Fibroblast of the aortic adventitia (primary cell): ENCODE results near the gene INHBA. TPM values are rescaled to one million over a fixed set of nuclear protein-coding genes. Genes with fewer than 3 reads are reported as not detected.
A peak's percentile ranks its signal among the peaks of the same experiment; 100 is the strongest.

ENCODE experiments used
- DNase-seq: peaks from one replicate; pipeline ENCODE4 v3.0.0-alpha.2; 2010; ENCODE audit warnings: low read depth
- H3K4me3 ChIP-seq: 2 replicates; pipeline ENCODE4 v1.5.1; 2011; ENCODE audit warnings: low read depth, mild to moderate bottlenecking, control low read depth, low read length, moderate library complexity
- total RNA-seq: library from RNA; depleted of rRNA; stranded (reverse); fragments of >200 nt; gene quantifications from 2 replicates; pipeline ENCODE4 v1.2.3, GENCODE V29; 2012; ENCODE audit warnings: low replicate concordance
- TF ChIP-seq, protein P1 (sequence below): IDR thresholded peaks from 2 replicates; pipeline ENCODE4 v1.5.1; 2011; ENCODE audit warnings: mild to moderate bottlenecking, low read length, control low read depth, inconsistent platforms; ENCODE audit not compliant: insufficient read depth

The INHBA gene
- total RNA-seq, 1 donor = 20.0 TPM

- DNase-seq = no peak
- H3K4me3 ChIP-seq = no peak overlapping the region
- TF ChIP-seq, protein P1, sequence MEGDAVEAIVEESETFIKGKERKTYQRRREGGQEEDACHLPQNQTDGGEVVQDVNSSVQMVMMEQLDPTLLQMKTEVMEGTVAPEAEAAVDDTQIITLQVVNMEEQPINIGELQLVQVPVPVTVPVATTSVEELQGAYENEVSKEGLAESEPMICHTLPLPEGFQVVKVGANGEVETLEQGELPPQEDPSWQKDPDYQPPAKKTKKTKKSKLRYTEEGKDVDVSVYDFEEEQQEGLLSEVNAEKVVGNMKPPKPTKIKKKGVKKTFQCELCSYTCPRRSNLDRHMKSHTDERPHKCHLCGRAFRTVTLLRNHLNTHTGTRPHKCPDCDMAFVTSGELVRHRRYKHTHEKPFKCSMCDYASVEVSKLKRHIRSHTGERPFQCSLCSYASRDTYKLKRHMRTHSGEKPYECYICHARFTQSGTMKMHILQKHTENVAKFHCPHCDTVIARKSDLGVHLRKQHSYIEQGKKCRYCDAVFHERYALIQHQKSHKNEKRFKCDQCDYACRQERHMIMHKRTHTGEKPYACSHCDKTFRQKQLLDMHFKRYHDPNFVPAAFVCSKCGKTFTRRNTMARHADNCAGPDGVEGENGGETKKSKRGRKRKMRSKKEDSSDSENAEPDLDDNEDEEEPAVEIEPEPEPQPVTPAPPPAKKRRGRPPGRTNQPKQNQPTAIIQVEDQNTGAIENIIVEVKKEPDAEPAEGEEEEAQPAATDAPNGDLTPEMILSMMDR = no peak
Measured at GRCh38 chr7:41708581-41709358, 5.9 kb upstream of the INHBA start.

GRCh38 chr7:41706228-41706930 is 3.5 kb upstream of the INHBA start:
- H3K4me3 ChIP-seq = peak overlapping the region; percentile 72
- no peak for DNase-seq

DNA sequence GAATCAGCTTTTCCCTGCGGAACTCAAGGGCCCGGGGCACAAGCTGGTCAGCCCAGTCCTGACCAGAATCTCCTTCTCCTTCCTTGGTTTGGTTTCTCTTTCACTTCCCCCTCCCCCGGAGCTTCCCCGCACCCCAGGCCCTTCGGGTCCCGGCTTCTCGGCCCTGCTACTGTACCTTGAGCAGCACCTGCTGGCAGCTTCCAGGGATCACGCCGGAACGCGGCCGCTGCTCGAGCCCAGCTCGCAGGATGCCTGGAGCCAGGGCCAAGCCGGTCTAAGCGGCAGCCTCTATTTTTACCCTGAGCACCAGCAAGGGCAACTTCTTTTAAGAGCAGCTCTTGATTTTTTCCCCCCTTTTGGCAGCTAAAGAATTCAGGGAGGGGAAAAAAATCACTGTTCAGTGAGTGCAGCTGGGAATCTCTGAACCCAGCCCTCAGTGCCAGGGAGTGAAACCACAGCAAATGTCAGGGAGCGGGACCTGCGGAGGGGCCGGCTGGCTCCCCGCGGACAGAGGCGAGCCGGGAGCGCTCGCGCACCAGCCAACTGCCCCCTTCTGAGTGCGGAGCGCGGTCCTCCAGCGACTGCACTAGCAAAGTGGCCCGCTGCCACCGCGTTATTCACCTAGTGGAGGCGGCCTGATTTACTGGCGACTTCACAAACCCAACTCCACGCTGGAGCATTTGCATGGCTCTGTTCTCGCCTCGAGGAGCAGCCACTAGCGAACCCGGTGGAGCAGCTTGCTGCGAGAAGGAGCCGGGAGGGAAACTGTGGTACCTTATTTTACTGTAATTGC is 2.4 kb upstream of the INHBA start:
- TF ChIP-seq, protein P1 = peak; percentile 85

More at GRCh38 chr7:41706228-41706930, 3.5 kb upstream of the INHBA start:
- TF ChIP-seq, protein P1 = no peak

GRCh38 chr7:41701068-41701941 is 1.6 kb downstream of the INHBA start:
- peak; percentile 38 for DNase-seq
- TF ChIP-seq, protein P1 = no peak
- peak overlapping the region; percentile 86 for H3K4me3 ChIP-seq

More for the DNA sequence above, 2.4 kb upstream of the INHBA start:
- H3K4me3 ChIP-seq = peak overlapping the region; percentile 72
- DNase-seq = peak; percentile 93

GRCh38 chr7:41700044-41700471 is 2.8 kb downstream of the INHBA start:
- H3K4me3 ChIP-seq = peak overlapping the region; percentile 86
- DNase-seq = no peak
- TF ChIP-seq, protein P1 = no peak

- H3K4me3 ChIP-seq = peak overlapping the region; percentile 86
- TF ChIP-seq, protein P1 = no peak
- DNase-seq = peak; percentile 51
Measured at GRCh38 chr7:41699516-41699915, 3.4 kb downstream of the INHBA start.
